Measurements from ENCODE around the gene XKRX.

DNA sequence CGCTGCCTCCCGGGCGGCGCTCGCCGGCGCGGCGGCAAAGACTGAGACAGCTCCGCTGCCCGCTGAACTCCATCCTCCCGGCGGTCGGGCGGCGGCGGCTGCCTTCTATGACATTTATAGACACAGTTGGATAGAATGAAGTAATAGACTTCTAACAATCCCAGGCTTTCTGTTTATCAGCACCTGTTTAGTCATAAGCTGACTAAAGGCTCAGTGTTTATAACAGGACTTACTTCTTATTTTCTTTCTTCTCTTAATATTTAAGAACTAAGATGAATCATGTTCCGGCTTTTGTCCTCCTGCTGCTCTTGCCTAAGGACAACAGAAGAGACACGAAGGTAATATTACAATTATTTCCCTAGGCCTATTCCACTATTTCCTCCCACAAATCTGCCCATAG is 44.7 kb upstream of the XKRX start:
- TF ChIP-seq, protein P1, sequence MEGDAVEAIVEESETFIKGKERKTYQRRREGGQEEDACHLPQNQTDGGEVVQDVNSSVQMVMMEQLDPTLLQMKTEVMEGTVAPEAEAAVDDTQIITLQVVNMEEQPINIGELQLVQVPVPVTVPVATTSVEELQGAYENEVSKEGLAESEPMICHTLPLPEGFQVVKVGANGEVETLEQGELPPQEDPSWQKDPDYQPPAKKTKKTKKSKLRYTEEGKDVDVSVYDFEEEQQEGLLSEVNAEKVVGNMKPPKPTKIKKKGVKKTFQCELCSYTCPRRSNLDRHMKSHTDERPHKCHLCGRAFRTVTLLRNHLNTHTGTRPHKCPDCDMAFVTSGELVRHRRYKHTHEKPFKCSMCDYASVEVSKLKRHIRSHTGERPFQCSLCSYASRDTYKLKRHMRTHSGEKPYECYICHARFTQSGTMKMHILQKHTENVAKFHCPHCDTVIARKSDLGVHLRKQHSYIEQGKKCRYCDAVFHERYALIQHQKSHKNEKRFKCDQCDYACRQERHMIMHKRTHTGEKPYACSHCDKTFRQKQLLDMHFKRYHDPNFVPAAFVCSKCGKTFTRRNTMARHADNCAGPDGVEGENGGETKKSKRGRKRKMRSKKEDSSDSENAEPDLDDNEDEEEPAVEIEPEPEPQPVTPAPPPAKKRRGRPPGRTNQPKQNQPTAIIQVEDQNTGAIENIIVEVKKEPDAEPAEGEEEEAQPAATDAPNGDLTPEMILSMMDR (IDR thresholded peaks at IDR 0.05; ENCODE audit: control extremely low read depth in 1 of 3, insufficient read depth in 1 of 3, low read depth in 1 of 3, low read length in 3 of 3): no peak
- TF ChIP-seq, protein P2, sequence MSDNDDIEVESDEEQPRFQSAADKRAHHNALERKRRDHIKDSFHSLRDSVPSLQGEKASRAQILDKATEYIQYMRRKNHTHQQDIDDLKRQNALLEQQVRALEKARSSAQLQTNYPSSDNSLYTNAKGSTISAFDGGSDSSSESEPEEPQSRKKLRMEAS (IDR thresholded peaks at IDR 0.05): no peak
- TF ChIP-seq POLR2A (IDR thresholded peaks at IDR 0.05; ENCODE audit: control extremely low read depth in 1 of 2, low read depth in 2 of 2, low read length in 2 of 2): no peak
- TF ChIP-seq, protein P3, sequence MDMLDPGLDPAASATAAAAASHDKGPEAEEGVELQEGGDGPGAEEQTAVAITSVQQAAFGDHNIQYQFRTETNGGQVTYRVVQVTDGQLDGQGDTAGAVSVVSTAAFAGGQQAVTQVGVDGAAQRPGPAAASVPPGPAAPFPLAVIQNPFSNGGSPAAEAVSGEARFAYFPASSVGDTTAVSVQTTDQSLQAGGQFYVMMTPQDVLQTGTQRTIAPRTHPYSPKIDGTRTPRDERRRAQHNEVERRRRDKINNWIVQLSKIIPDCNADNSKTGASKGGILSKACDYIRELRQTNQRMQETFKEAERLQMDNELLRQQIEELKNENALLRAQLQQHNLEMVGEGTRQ (IDR thresholded peaks at IDR 0.05; ENCODE audit: low read length): no peak
- no peak for TF ChIP-seq NRF1 (IDR thresholded peaks at IDR 0.05; ENCODE audit: low read depth, low read length)
- TF ChIP-seq RAD21 (IDR thresholded peaks at IDR 0.05 in 1 of 2, conservative IDR thresholded peaks at IDR 0.05 in 1 of 2; ENCODE audit: low read depth in 2 of 2, low read length in 2 of 2): no peak
- no peak for TF ChIP-seq TAF1 (IDR thresholded peaks at IDR 0.05; ENCODE audit: low read depth, low read length)
